Measurements from ENCODE around the gene ATF3.

- TF ChIP-seq CTCF (conservative IDR thresholded peaks at IDR 0.05) = no peak
- no peak for TF ChIP-seq EZH2 (IDR thresholded peaks at IDR 0.05; ENCODE audit: low read depth)
These were observed 43.5 kb upstream of the ATF3 start for GRCh38 chr1:212565079-212565478.
